A673 (cell line): ENCODE results near the gene CPA2.

Source experiments
- EZH2 ChIP-seq: fragments of 200-600 bp; sonication (generic); IDR thresholded peaks from 2 replicates; pipeline ENCODE4 v1.6.1; 2017; ENCODE audit warnings: borderline replicate concordance, low read depth, mild to moderate bottlenecking, mixed read lengths, antibody characterized with exemption, low read length; ENCODE audit not compliant: poor library complexity, severe bottlenecking
- TF ChIP-seq, protein P1 (sequence below): fragments of 300-800, 200-600 bp; sonication (generic); conservative IDR thresholded peaks from 2 replicates; pipeline ENCODE4 v1.5.1; 2017; ENCODE audit warnings: low read depth, mild to moderate bottlenecking, antibody characterized with exemption, low read length, moderate library complexity, mixed read lengths

DNA sequence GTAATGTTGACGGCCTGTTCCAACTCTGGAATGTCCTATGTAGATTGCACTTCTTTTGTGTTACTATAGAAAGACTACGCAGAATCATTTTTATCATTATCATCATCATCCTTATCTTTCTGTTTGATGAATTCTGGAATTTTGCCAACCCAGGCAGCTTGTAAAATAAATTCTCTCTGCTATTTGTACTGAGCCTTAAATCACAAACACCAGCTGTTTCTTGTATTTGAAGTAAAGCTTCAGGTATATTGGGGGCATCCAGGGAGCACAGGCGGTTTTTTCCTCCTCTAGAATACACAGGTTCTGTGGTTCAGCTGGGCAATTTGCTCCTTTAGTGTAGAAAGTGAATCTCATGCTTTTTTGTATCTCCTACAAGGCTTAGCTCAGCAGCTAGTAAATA, 63.0 kb downstream of the CPA2 start:
- TF ChIP-seq, protein P1, sequence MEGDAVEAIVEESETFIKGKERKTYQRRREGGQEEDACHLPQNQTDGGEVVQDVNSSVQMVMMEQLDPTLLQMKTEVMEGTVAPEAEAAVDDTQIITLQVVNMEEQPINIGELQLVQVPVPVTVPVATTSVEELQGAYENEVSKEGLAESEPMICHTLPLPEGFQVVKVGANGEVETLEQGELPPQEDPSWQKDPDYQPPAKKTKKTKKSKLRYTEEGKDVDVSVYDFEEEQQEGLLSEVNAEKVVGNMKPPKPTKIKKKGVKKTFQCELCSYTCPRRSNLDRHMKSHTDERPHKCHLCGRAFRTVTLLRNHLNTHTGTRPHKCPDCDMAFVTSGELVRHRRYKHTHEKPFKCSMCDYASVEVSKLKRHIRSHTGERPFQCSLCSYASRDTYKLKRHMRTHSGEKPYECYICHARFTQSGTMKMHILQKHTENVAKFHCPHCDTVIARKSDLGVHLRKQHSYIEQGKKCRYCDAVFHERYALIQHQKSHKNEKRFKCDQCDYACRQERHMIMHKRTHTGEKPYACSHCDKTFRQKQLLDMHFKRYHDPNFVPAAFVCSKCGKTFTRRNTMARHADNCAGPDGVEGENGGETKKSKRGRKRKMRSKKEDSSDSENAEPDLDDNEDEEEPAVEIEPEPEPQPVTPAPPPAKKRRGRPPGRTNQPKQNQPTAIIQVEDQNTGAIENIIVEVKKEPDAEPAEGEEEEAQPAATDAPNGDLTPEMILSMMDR, result no peak
- no peak for TF ChIP-seq EZH2
